Vagina (tissue), 2 donors: ENCODE results near the gene POGK. TPM values are rescaled to one million over a fixed set of nuclear protein-coding genes. Genes with fewer than 3 reads are reported as not detected.

Experiments used
- DNase-seq, 2 donors: peaks; one replicate each; pipeline ENCODE4 v3.0.0-alpha.2; 2017; ENCODE audit errors: extremely low spot score in 2 of 2
- H3K27ac ChIP-seq: fragments of 200-600 bp; sonication (generic); one replicate; pipeline ENCODE4 v1.5.1; 2019
- H3K27me3 ChIP-seq: fragments of 200-600 bp; sonication (generic); one replicate; pipeline ENCODE4 v1.5.1; 2019
- H3K36me3 ChIP-seq, 2 donors: fragments of 200-600 bp; sonication (generic); one replicate each; pipeline ENCODE4 v1.5.1; 2017 to 2019
- H3K4me1 ChIP-seq: fragments of 200-600 bp; sonication (generic); one replicate; pipeline ENCODE4 v1.5.1; 2019
- H3K4me3 ChIP-seq, 2 donors: fragments of 200-600 bp; sonication (generic); 1 replicate in 1 of 2; 2 replicates in 1 of 2; pipeline ENCODE4 v1.5.1; 2016 to 2019
- H3K9me3 ChIP-seq: fragments of 200-600 bp; sonication (generic); one replicate; pipeline ENCODE4 v1.5.1; 2019
- CTCF ChIP-seq, 3 experiments: fragments of 450-650 bp in 2 of 3; fragments of 200-600 bp in 1 of 3; sonication (generic) in 1 of 3; IDR thresholded peaks; one replicate each; pipeline ENCODE4 v1.5.1; 2017 to 2019; ENCODE audit warnings: antibody characterized with exemption in 3 of 3, mild to moderate bottlenecking in 2 of 3, moderate library complexity in 2 of 3
- POLR2A ChIP-seq, 2 donors: fragments of 450-650 bp; IDR thresholded peaks; one replicate each; pipeline ENCODE4 v1.6.1; 2017; ENCODE audit warnings: antibody characterized with exemption in 2 of 2, mild to moderate bottlenecking in 2 of 2, moderate library complexity in 2 of 2
- POLR2AphosphoS5 ChIP-seq, 2 donors: sonication (generic); formaldehyde crosslinking; IDR thresholded peaks; one replicate each; pipeline ENCODE4 v1.9.0; 2017; ENCODE audit warnings: antibody characterized with exemption in 2 of 2, mild to moderate bottlenecking in 2 of 2, low read depth in 1 of 2; ENCODE audit not compliant: insufficient read depth in 1 of 2
- intact Hi-C: fragments of 100-400 bp; cut with DNase I; formaldehyde crosslinking; loops from one replicate; pipeline ENCODE4 v1.15.1; 2023
- total RNA-seq: library from RNA; depleted of rRNA; stranded (reverse); fragments of >200 nt; gene quantifications from one replicate; pipeline ENCODE4 v1.2.3, GENCODE V29; 2016

POGK gene
- total RNA-seq, 1 donor from 2014 or later: 26.3 TPM

GRCh38 chr1:166884971-166885370 is 45.7 kb downstream of the POGK start:
- TF ChIP-seq CTCF (IDR thresholded peaks at IDR 0.05) (no peak), POLR2AphosphoS5 (IDR thresholded peaks at IDR 0.05; ENCODE audit: insufficient read depth in 1 of 2, low read depth in 1 of 2) (no peak), POLR2A (IDR thresholded peaks at IDR 0.05) (no peak)
- peaks cover 6% of the 10 kb centered on the region for H3K4me1 ChIP-seq
- no peak for DNase-seq
- H3K36me3 ChIP-seq: no peaks in the 10 kb centered on the region
- intact Hi-C loops: no loop called here
- no peak overlapping the region for H3K4me3 ChIP-seq
- no peak overlapping the region for H3K27ac ChIP-seq
- peaks cover 4% of the 10 kb centered on the region for H3K27me3 ChIP-seq
- H3K9me3 ChIP-seq: no peaks in the 10 kb centered on the region

GRCh38 chr1:166888373-166889111 is 49.3 kb downstream of the POGK start:
- intact Hi-C loops: no loop called here
- no peak for TF ChIP-seq CTCF (IDR thresholded peaks at IDR 0.05)
- no peak for TF ChIP-seq POLR2AphosphoS5 (IDR thresholded peaks at IDR 0.05; ENCODE audit: insufficient read depth in 1 of 2, low read depth in 1 of 2)
- no peak for TF ChIP-seq POLR2A (IDR thresholded peaks at IDR 0.05)
- no peak overlapping the region for H3K4me3 ChIP-seq
- H3K9me3 ChIP-seq: no peaks in the 10 kb centered on the region
- DNase-seq: no peak
- peaks cover 6% of the 10 kb centered on the region for H3K4me1 ChIP-seq
- H3K27ac ChIP-seq: no peak overlapping the region
- no peaks in the 10 kb centered on the region for H3K36me3 ChIP-seq
- H3K27me3 ChIP-seq: peaks cover 4% of the 10 kb centered on the region

- Histone ChIP-seq H3K36me3 (no peaks in the 10 kb centered on the region), H3K27ac (no peak overlapping the region), H3K4me3 (no peak overlapping the region), H3K9me3 (no peaks in the 10 kb centered on the region), H3K27me3 (no peaks in the 10 kb centered on the region), H3K4me1 (no peaks in the 10 kb centered on the region)
- TF ChIP-seq POLR2A (IDR thresholded peaks at IDR 0.05): no peak
- no peak for TF ChIP-seq CTCF (IDR thresholded peaks at IDR 0.05)
- TF ChIP-seq POLR2AphosphoS5 (IDR thresholded peaks at IDR 0.05; ENCODE audit: insufficient read depth in 1 of 2, low read depth in 1 of 2): no peak
- DNase-seq: no peak
- intact Hi-C loops: no loop called here
Observed at GRCh38 chr1:166889776-166890175, 50.5 kb downstream of the POGK start.

GRCh38 chr1:166895766-166896165 is 56.5 kb downstream of the POGK start:
- H3K27ac ChIP-seq: no peak overlapping the region
- no peak for DNase-seq
- no peak for TF ChIP-seq POLR2A (IDR thresholded peaks at IDR 0.05)
- no peak for TF ChIP-seq CTCF (IDR thresholded peaks at IDR 0.05)
- TF ChIP-seq POLR2AphosphoS5 (IDR thresholded peaks at IDR 0.05; ENCODE audit: insufficient read depth in 1 of 2, low read depth in 1 of 2): no peak
- no peaks in the 10 kb centered on the region for H3K27me3 ChIP-seq
- no peaks in the 10 kb centered on the region for H3K4me1 ChIP-seq
- intact Hi-C loops: no loop called here
- no peak overlapping the region for H3K4me3 ChIP-seq
- no peaks in the 10 kb centered on the region for H3K9me3 ChIP-seq
- H3K36me3 ChIP-seq: no peaks in the 10 kb centered on the region

DNA sequence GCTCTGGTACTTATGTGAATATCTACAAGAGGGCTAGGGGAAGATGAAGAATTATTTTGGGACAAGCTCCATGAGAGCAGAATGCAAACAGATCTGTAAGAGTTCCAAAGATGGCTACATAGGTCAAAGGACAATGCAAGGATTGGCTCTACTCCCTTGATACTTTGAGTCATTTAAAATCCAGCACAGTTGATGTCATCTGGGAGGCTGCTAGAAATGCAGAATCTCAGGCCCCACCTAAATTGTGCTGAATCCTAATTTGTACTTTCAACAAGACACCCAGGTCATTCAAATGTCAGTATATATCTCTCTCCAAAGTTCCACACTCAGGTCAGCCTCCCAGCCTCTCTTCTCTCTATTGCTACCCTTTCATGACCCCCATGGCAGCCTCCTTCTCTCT is 60.5 kb downstream of the POGK start:
- intact Hi-C loops: no loop called here
- Histone ChIP-seq H3K9me3 (no peaks in the 10 kb centered on the region), H3K4me3 (no peak overlapping the region), H3K27me3 (no peaks in the 10 kb centered on the region), H3K36me3 (no peaks in the 10 kb centered on the region), H3K27ac (no peak overlapping the region), H3K4me1 (peaks cover 5% of the 10 kb centered on the region)
- DNase-seq: no peak
- TF ChIP-seq POLR2A (IDR thresholded peaks at IDR 0.05) (no peak), POLR2AphosphoS5 (IDR thresholded peaks at IDR 0.05; ENCODE audit: insufficient read depth in 1 of 2, low read depth in 1 of 2) (no peak), CTCF (IDR thresholded peaks at IDR 0.05) (no peak)
